Ramos (cell line): Measurements from ENCODE around the gene SFRP2.

Experiments
- in situ Hi-C: fragments of 300-500 bp; cut with MboI; formaldehyde crosslinking; loops from one replicate; pipeline ENCODE4 v1.14.3; 2022; ENCODE audit warnings: low sequenced_read_pairs; ENCODE audit not compliant: unreplicated experiment

Gene SFRP2

DNA sequence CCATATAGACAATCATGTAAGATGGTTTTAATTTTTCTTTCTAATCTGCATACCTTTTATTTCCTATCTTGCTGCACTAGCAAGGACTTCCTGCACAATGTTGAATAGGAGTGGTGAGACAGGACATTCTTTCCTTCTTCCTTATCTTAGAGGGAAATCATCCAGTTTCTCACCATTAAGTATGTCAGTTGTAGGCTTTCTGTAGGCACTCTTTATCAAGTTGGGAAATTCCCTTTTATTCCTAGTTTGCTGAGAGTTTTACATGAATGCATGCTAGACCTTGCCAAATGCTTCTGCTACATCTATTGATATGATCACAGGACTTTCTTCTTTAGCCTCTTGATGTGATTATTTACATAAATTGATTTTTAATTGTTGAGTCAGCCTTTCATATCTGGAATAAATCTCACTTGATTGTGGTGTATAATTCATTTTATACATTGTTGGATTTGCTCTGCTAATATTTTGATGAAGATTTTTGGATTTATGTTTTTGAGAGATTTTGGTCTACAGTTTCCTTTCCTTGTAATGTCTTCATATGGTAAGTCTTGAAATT is 52.9 kb downstream of the SFRP2 start:
- in situ Hi-C loops = no loop called here

DNA sequence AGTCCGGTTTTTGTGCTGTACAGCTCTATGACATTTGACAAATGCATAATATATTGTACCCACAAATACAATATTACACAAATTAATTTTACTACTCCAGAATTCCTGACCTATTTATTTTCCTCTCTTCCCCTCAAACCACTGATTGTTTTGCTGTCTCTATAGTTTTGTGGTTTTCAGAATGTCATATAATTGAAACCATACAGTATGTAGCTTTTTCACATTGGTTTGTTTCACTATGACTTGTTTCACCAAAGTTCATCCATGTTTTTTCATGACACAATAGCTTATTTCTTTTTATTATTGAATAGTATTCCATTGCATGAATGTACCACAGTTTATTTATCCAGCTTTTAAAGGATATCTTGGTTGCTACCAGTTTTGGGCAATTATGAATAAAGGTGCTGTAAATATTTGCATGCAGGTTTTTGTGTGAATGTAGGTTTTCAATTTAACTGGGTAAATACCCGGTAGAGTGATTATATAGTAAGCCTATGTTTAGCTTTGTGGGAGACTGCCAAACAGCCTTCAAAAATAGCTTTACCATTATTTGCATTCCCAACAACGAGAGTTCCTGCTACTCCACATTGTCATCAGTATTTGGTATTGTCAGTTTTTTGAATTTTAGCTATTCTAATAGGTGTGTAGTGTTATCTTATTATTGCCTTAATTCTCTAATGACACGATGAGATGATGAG is 55.0 kb downstream of the SFRP2 start:
- in situ Hi-C loops = no loop called here

GRCh38 chr4:153731239-153731638 is 57.6 kb downstream of the SFRP2 start:
- in situ Hi-C loops = no loop called here
